ENCODE measurements around the gene BABAM1. TPM values are rescaled to one million over a fixed set of nuclear protein-coding genes. Genes with fewer than 3 reads are reported as not detected.

BABAM1 gene
- total RNA-seq, 3 donors from 2014 or later, result 124 to 130 (median 128) TPM

- Mint-ChIP-seq H3K9me3 (no peaks in the 10 kb centered on the region), H3K36me3 (ENCODE audit: insufficient read depth) (no peaks in the 10 kb centered on the region), H3K27me3 (ENCODE audit: low read depth) (no peaks in the 10 kb centered on the region), H3K4me3 (no peak overlapping the region), H3K4me1 (ENCODE audit: low read depth) (peaks cover 5% of the 10 kb centered on the region)
- ATAC-seq (no peak), DNase-seq (no peak)
These were observed 29.7 kb downstream of the BABAM1 start for GRCh38 chr19:17296976-17297375.

- H3K27me3 Mint-ChIP-seq (ENCODE audit: low read depth), result no peaks in the 10 kb centered on the region
- no peaks in the 10 kb centered on the region for H3K36me3 Mint-ChIP-seq (ENCODE audit: insufficient read depth)
- ATAC-seq (no peak), DNase-seq (no peak)
- peaks cover 19% of the 10 kb centered on the region for H3K4me1 Mint-ChIP-seq (ENCODE audit: low read depth)
- no peaks in the 10 kb centered on the region for H3K9me3 Mint-ChIP-seq
- H3K4me3 Mint-ChIP-seq, result no peak overlapping the region
These were observed 33.9 kb downstream of the BABAM1 start for GRCh38 chr19:17300992-17301619.

GRCh38 chr19:17302391-17303166 is 35.3 kb downstream of the BABAM1 start:
- no peaks in the 10 kb centered on the region for H3K9me3 Mint-ChIP-seq
- H3K4me3 Mint-ChIP-seq, result peak overlapping the region; percentile 66
- peaks cover 23% of the 10 kb centered on the region for H3K4me1 Mint-ChIP-seq (ENCODE audit: low read depth)
- H3K36me3 Mint-ChIP-seq (ENCODE audit: insufficient read depth), result no peaks in the 10 kb centered on the region
- H3K27me3 Mint-ChIP-seq (ENCODE audit: low read depth), result no peaks in the 10 kb centered on the region
- peak; percentile 9 for ATAC-seq
- DNase-seq, result no peak

- H3K36me3 Mint-ChIP-seq (ENCODE audit: insufficient read depth), result no peaks in the 10 kb centered on the region
- ATAC-seq (peak; percentile 79 to 82), DNase-seq (peak; percentile 90)
- H3K9me3 Mint-ChIP-seq, result no peaks in the 10 kb centered on the region
- no peaks in the 10 kb centered on the region for H3K27me3 Mint-ChIP-seq (ENCODE audit: low read depth)
- peak within 1 kb of the TSS; percentile 66 for H3K4me3 Mint-ChIP-seq
- peaks cover 28% of the 10 kb centered on the region for H3K4me1 Mint-ChIP-seq (ENCODE audit: low read depth)
These were observed 36.1 kb downstream of the BABAM1 start, which contains the start of gene ABHD8 for GRCh38 chr19:17303167-17303939. Gene ABHD8, minus strand, starts transcription at chr19:17303425. Its CDS starts 1,809 bp downstream, at chr19:17301616.

GRCh38 chr19:17303940-17304267 is 36.7 kb downstream of the BABAM1 start:
- DNase-seq, result no peak
- Mint-ChIP-seq H3K4me1 (ENCODE audit: low read depth) (peaks cover 29% of the 10 kb centered on the region), H3K36me3 (ENCODE audit: insufficient read depth) (no peaks in the 10 kb centered on the region), H3K9me3 (no peaks in the 10 kb centered on the region), H3K4me3 (peak overlapping the region; percentile 66), H3K27me3 (ENCODE audit: low read depth) (no peaks in the 10 kb centered on the region)
- ATAC-seq, result no peak

GRCh38 chr19:17304386-17305215 is 37.4 kb downstream of the BABAM1 start:
- Mint-ChIP-seq H3K4me3 (peak overlapping the region; percentile 89), H3K36me3 (ENCODE audit: insufficient read depth) (no peaks in the 10 kb centered on the region), H3K27me3 (ENCODE audit: low read depth) (no peaks in the 10 kb centered on the region), H3K9me3 (no peaks in the 10 kb centered on the region), H3K4me1 (ENCODE audit: low read depth) (peaks cover 34% of the 10 kb centered on the region)
- no peak for DNase-seq
- ATAC-seq, result no peak

- H3K27me3 Mint-ChIP-seq (ENCODE audit: low read depth), result no peaks in the 10 kb centered on the region
- H3K4me3 Mint-ChIP-seq, result peak overlapping the region; percentile 89
- no peak for DNase-seq
- H3K36me3 Mint-ChIP-seq (ENCODE audit: insufficient read depth), result no peaks in the 10 kb centered on the region
- no peak for ATAC-seq
- peaks cover 36% of the 10 kb centered on the region for H3K4me1 Mint-ChIP-seq (ENCODE audit: low read depth)
- no peaks in the 10 kb centered on the region for H3K9me3 Mint-ChIP-seq
These were observed 37.9 kb downstream of the BABAM1 start for GRCh38 chr19:17305216-17305516.

GRCh38 chr19:17305517-17306284 is 38.5 kb downstream of the BABAM1 start, which contains the start of gene MRPL34:
Gene MRPL34, plus strand, starts transcription at chr19:17305872. Its CDS starts 21 bp downstream, at chr19:17305893.
- DNase-seq (peak; percentile 89), ATAC-seq (peak; percentile 60 to 65)
- no peaks in the 10 kb centered on the region for H3K27me3 Mint-ChIP-seq (ENCODE audit: low read depth)
- H3K36me3 Mint-ChIP-seq (ENCODE audit: insufficient read depth), result no peaks in the 10 kb centered on the region
- peak within 1 kb of the TSS; percentile 89 for H3K4me3 Mint-ChIP-seq
- peaks cover 42% of the 10 kb centered on the region for H3K4me1 Mint-ChIP-seq (ENCODE audit: low read depth)
- no peaks in the 10 kb centered on the region for H3K9me3 Mint-ChIP-seq

- Mint-ChIP-seq H3K4me1 (ENCODE audit: low read depth) (peaks cover 45% of the 10 kb centered on the region), H3K4me3 (peak overlapping the region; percentile 89), H3K9me3 (no peaks in the 10 kb centered on the region), H3K36me3 (ENCODE audit: insufficient read depth) (peaks cover 2% of the 10 kb centered on the region), H3K27me3 (ENCODE audit: low read depth) (no peaks in the 10 kb centered on the region)
- ATAC-seq (no peak), DNase-seq (no peak)
These were observed 39.1 kb downstream of the BABAM1 start for GRCh38 chr19:17306285-17306714.

- Mint-ChIP-seq H3K9me3 (no peaks in the 10 kb centered on the region), H3K36me3 (ENCODE audit: insufficient read depth) (peaks cover 8% of the 10 kb centered on the region), H3K4me3 (peak overlapping the region; percentile 89), H3K27me3 (ENCODE audit: low read depth) (no peaks in the 10 kb centered on the region), H3K4me1 (ENCODE audit: low read depth) (peaks cover 45% of the 10 kb centered on the region)
- DNase-seq, result no peak
- ATAC-seq, result no peak
These were observed 40.7 kb downstream of the BABAM1 start for GRCh38 chr19:17307876-17308377.

- DNase-seq, result peak; percentile 98
- H3K9me3 Mint-ChIP-seq, result no peaks in the 10 kb centered on the region
These were observed 42.1 kb downstream of the BABAM1 start, which contains the start of gene DDA1 for GRCh38 chr19:17309198-17309964. Gene DDA1, plus strand, starts transcription at chr19:17309563. Its CDS starts 92 bp downstream, at chr19:17309655.

GRCh38 chr19:17309965-17310461 is 42.8 kb downstream of the BABAM1 start:
- peak overlapping the region; percentile 97 for H3K4me3 Mint-ChIP-seq
- peaks cover 8% of the 10 kb centered on the region for H3K36me3 Mint-ChIP-seq (ENCODE audit: insufficient read depth)
- DNase-seq (no peak), ATAC-seq (no peak)
- no peaks in the 10 kb centered on the region for H3K9me3 Mint-ChIP-seq
- H3K4me1 Mint-ChIP-seq (ENCODE audit: low read depth), result peaks cover 35% of the 10 kb centered on the region
- H3K27me3 Mint-ChIP-seq (ENCODE audit: low read depth), result no peaks in the 10 kb centered on the region

More at GRCh38 chr19:17309198-17309964, 42.1 kb downstream of the BABAM1 start, which contains the start of gene DDA1:
- Mint-ChIP-seq H3K36me3 (ENCODE audit: insufficient read depth) (peaks cover 8% of the 10 kb centered on the region), H3K4me3 (peak within 1 kb of the TSS; percentile 97), H3K27me3 (ENCODE audit: low read depth) (no peaks in the 10 kb centered on the region), H3K4me1 (ENCODE audit: low read depth) (peaks cover 39% of the 10 kb centered on the region)
- peak; percentile 85 to 87 for ATAC-seq

Data from activated T-cell treated with anti-CD3 and anti-CD28 coated beads, Interleukin-2, amount 50 U/mL, for 4 hours (primary cell).